ENCODE measurements around the gene PLXNA4.

PLXNA4 gene

GRCh38 chr7:132106491-132106890, 469.8 kb downstream of the PLXNA4 start:
- in situ Hi-C loops (cut with HindIII; ENCODE audit: low sequenced_read_pairs) = no loop called here
- no peak for TF ChIP-seq CTCF (IDR thresholded peaks at IDR 0.05; ENCODE audit: low read depth, low read length)
- DNase-seq (ENCODE audit: low read depth, low spot score) = no peak
- H3K4me3 ChIP-seq (ENCODE audit: low read depth, low read length) = no peak overlapping the region

- no peak overlapping the region for H3K4me3 ChIP-seq (ENCODE audit: low read depth, low read length)
- no peak for DNase-seq (ENCODE audit: low read depth, low spot score)
- TF ChIP-seq CTCF (IDR thresholded peaks at IDR 0.05; ENCODE audit: low read depth, low read length) = no peak
- in situ Hi-C loops (cut with HindIII; ENCODE audit: low sequenced_read_pairs) = no loop called here
Measured at GRCh38 chr7:132105096-132105495, 471.2 kb downstream of the PLXNA4 start.

- no peak for TF ChIP-seq CTCF (IDR thresholded peaks at IDR 0.05; ENCODE audit: low read depth, low read length)
- H3K4me3 ChIP-seq (ENCODE audit: low read depth, low read length) = no peak overlapping the region
- in situ Hi-C loops (cut with HindIII; ENCODE audit: low sequenced_read_pairs) = no loop called here
- no peak for DNase-seq (ENCODE audit: low read depth, low spot score)
Measured at GRCh38 chr7:132103718-132104117, 472.6 kb downstream of the PLXNA4 start.

- TF ChIP-seq CTCF (IDR thresholded peaks at IDR 0.05; ENCODE audit: low read depth, low read length) = no peak
Measured at GRCh38 chr7:132102942-132103341, 473.3 kb downstream of the PLXNA4 start.

GRCh38 chr7:132102391-132102790, 473.9 kb downstream of the PLXNA4 start:
- H3K4me3 ChIP-seq (ENCODE audit: low read depth, low read length) = no peak overlapping the region
- in situ Hi-C loops (cut with HindIII; ENCODE audit: low sequenced_read_pairs) = no loop called here
- no peak for TF ChIP-seq CTCF (IDR thresholded peaks at IDR 0.05; ENCODE audit: low read depth, low read length)
- DNase-seq (ENCODE audit: low read depth, low spot score) = no peak

More at GRCh38 chr7:132102942-132103341, 473.3 kb downstream of the PLXNA4 start:
- no peak overlapping the region for H3K4me3 ChIP-seq (ENCODE audit: low read depth, low read length)
- in situ Hi-C loops (cut with HindIII; ENCODE audit: low sequenced_read_pairs) = no loop called here
- no peak for DNase-seq (ENCODE audit: low read depth, low spot score)

GRCh38 chr7:132100981-132101380, 475.3 kb downstream of the PLXNA4 start:
- in situ Hi-C loops (cut with HindIII; ENCODE audit: low sequenced_read_pairs) = no loop called here
- no peak for TF ChIP-seq CTCF (IDR thresholded peaks at IDR 0.05; ENCODE audit: low read depth, low read length)
- DNase-seq (ENCODE audit: low read depth, low spot score) = no peak
- no peak overlapping the region for H3K4me3 ChIP-seq (ENCODE audit: low read depth, low read length)

- H3K4me3 ChIP-seq (ENCODE audit: low read depth, low read length) = no peak overlapping the region
- in situ Hi-C loops (cut with HindIII; ENCODE audit: low sequenced_read_pairs) = no loop called here
- DNase-seq (ENCODE audit: low read depth, low spot score) = no peak
- no peak for TF ChIP-seq CTCF (IDR thresholded peaks at IDR 0.05; ENCODE audit: low read depth, low read length)
Measured at GRCh38 chr7:132100483-132100882, 475.8 kb downstream of the PLXNA4 start.

Data from astrocyte of the spinal cord (primary cell).